A549 (cell line): Measurements from ENCODE around the gene TMIGD1. TPM values are rescaled to one million over a fixed set of nuclear protein-coding genes. Genes with fewer than 3 reads are reported as not detected.

Experiments
- ATAC-seq, 2 experiments: fragments of 200-7000 bp in 1 of 2; fragments of >200 bp in 1 of 2; cut with Nextera tagmentation in 1 of 2; cut with Tn5 transposase in 1 of 2; 3 replicates each; pipeline versions ENCODE4 v1.8.0 to v1.9.1; 2018 to 2020; ENCODE audit warnings: mild to moderate bottlenecking in 1 of 2, moderate library complexity in 1 of 2
- CTCF ChIA-PET: fragments of 300-600 bp; sonication (Branson Sonifier 250); formaldehyde crosslinking; extraction: SDS; loops from one replicate; lab custom pipeline; 2021; ENCODE audit warnings: antibody characterized with exemption, inconsistent platforms; lab: Yijun Ruan, JAX
- POLR2A ChIA-PET: fragments of 350-600 bp; formaldehyde crosslinking; extraction: SDS; loops from one replicate; lab custom pipeline; 2021; ENCODE audit warnings: antibody characterized with exemption, inconsistent platforms; lab: Yijun Ruan, JAX
- DNase-seq, 2 experiments: peaks; one replicate each; pipeline versions ENCODE4 v3.0.0 to v3.0.0-alpha.2; 2011 to 2016; ENCODE audit warnings: low read depth in 1 of 2, low spot score in 1 of 2
- FAIRE-seq: peaks from 2 replicates; lab custom pipeline; 2011; peaks lifted over from hg19 to GRCh38; lab: Jason Lieb, UNC
- H3K27ac ChIP-seq, 2 experiments: fragments of >200 bp; sonication (Bioruptor Twin); formaldehyde crosslinking; 3 replicates each; pipeline ENCODE4 v1.5.1; 2016 to 2017
- H3K4me1 ChIP-seq: fragments of >200 bp; sonication (Bioruptor Twin); formaldehyde crosslinking; 3 replicates; pipeline ENCODE4 v1.6.1; 2016
- H3K4me2 ChIP-seq: fragments of >200 bp; sonication (Bioruptor Twin); formaldehyde crosslinking; 3 replicates; pipeline ENCODE4 v1.6.1; 2016
- H3K4me3 ChIP-seq: fragments of >200 bp; sonication (Bioruptor Twin); formaldehyde crosslinking; 3 replicates; pipeline ENCODE4 v1.5.1; 2016
- H3K9me3 ChIP-seq: fragments of >200 bp; sonication (Bioruptor Twin); formaldehyde crosslinking; 3 replicates; pipeline ENCODE4 v1.6.1; 2016
- E2F6 ChIP-seq: IDR thresholded peaks from 2 replicates; pipeline ENCODE4 v1.6.1; 2012; ENCODE audit warnings: low read depth, borderline replicate concordance
- ESRRA ChIP-seq: fragments of 150-350 bp; IDR thresholded peaks from 2 replicates; pipeline ENCODE4 v1.6.1; 2014; ENCODE audit warnings: mild to moderate bottlenecking, low read length, borderline replicate concordance
- FOSB ChIP-seq: fragments of 250-450 bp; sonication (Bioruptor Pico); IDR thresholded peaks from 2 replicates; pipeline ENCODE4 v1.5.0; 2020; ENCODE audit warnings: mild to moderate bottlenecking, moderate library complexity
- GATA3 ChIP-seq: IDR thresholded peaks from 2 replicates; pipeline ENCODE4 v1.6.1; 2012; ENCODE audit warnings: borderline replicate concordance
- HMGXB4 ChIP-seq: fragments of 250-450 bp; sonication (Bioruptor Pico); IDR thresholded peaks from 2 replicates; pipeline ENCODE4 v1.5.0; 2021; ENCODE audit warnings: mild to moderate bottlenecking, moderate library complexity, borderline replicate concordance
- HOXB5 ChIP-seq: fragments of 250-450 bp; sonication (Bioruptor Pico); IDR thresholded peaks from 2 replicates; pipeline ENCODE4 v1.5.0; 2020; ENCODE audit warnings: mild to moderate bottlenecking, moderate library complexity
- JUNB ChIP-seq: fragments of >200 bp; sonication (Bioruptor Twin); formaldehyde crosslinking; IDR thresholded peaks from 2 replicates; pipeline ENCODE4 v1.6.1; 2016
- NPAS2 ChIP-seq: fragments of 250-450 bp; sonication (Bioruptor Pico); IDR thresholded peaks from 2 replicates; pipeline ENCODE4 v1.8.0; 2022; ENCODE audit warnings: mild to moderate bottlenecking, moderate library complexity, borderline replicate concordance
- PBX3 ChIP-seq: IDR thresholded peaks from 2 replicates; pipeline ENCODE4 v1.6.1; 2012
- POLR2AphosphoS2 ChIP-seq: conservative IDR thresholded peaks from 2 replicates; pipeline ENCODE4 v1.6.1; 2012; ENCODE audit warnings: low read length, improper control_type of control experiment, inconsistent platforms
- RAD21 ChIP-seq, 2 experiments: fragments of >200 bp in 1 of 2; sonication (Bioruptor Twin) in 1 of 2; formaldehyde crosslinking in 1 of 2; IDR thresholded peaks in 1 of 2; conservative IDR thresholded peaks in 1 of 2; 2 replicates in 1 of 2; 3 replicates in 1 of 2; pipeline ENCODE4 v1.6.1; 2012 to 2018; ENCODE audit warnings: inconsistent platforms in 1 of 2
- REST ChIP-seq: fragments of 200-600 bp; sonication (generic); IDR thresholded peaks from 2 replicates; pipeline ENCODE4 v1.6.1; 2016; ENCODE audit warnings: antibody characterized with exemption, mild to moderate bottlenecking, moderate library complexity
- RFX5 ChIP-seq: fragments of 450-650 bp; IDR thresholded peaks from 2 replicates; pipeline ENCODE4 v1.7.1; 2014; ENCODE audit warnings: antibody characterized with exemption, mild to moderate bottlenecking, moderate library complexity
- TFCP2L1 ChIP-seq: fragments of 250-450 bp; sonication (Bioruptor Pico); IDR thresholded peaks from 2 replicates; pipeline ENCODE4 v1.5.0; 2021; ENCODE audit warnings: mild to moderate bottlenecking
- ZC3H11A ChIP-seq: fragments of 450-650 bp; IDR thresholded peaks from 2 replicates; pipeline ENCODE4 v1.6.1; 2014; ENCODE audit warnings: antibody characterized with exemption, mild to moderate bottlenecking
- ZSCAN20 ChIP-seq: fragments of 250-450 bp; sonication (Bioruptor Pico); IDR thresholded peaks from 2 replicates; pipeline ENCODE4 v1.8.0; 2022; ENCODE audit warnings: mild to moderate bottlenecking, moderate library complexity
- WGBS: methylation state at CpG from one replicate; pipeline ENCODE4 v1.1.6; 2017; ENCODE audit errors: missing lambda C conversion rate; 5-methylcytosine and 5-hydroxymethylcytosine counted together
- polyA plus RNA-seq, 4 experiments: library from polyadenylated mRNA; depleted of rRNA in 3 of 4; stranded (reverse); fragments of >200 nt; fragmentation: RNase III in 1 of 4; extraction: RNeasy Plus Mini Kit Qiagen cat#74134 plus additional on column Dnase treatment in 1 of 4; gene quantifications; 2 replicates in 3 of 4; 3 replicates in 1 of 4; pipeline ENCODE4 v1.2.3, GENCODE V29; 2011 to 2017

The TMIGD1 gene
- polyA plus RNA-seq, 2 of the 4 experiments (the other 2 are of a cell fraction): not detected

DNA sequence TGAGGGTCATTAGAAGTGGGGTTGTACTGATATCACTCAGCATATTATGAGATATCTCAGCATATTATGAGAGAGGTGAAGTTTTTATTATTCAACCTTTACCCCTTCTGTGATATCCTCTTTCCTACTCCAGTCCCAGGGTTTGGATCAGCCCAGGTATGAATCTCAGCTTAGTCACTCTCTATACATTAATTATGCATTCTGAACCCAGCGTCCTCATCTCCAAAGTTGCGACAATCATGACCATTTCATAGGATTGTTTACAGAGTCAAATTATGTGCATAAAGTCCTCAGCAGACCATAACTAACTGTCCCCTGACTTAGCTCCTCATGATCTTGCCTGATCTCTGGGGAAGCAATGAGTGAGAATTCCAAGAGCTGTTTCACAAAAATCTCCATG lies 21.6 kb downstream of the TMIGD1 start:
- 28% methylated on average over 2 of the region's 2 CpGs for WGBS
- no peak for FAIRE-seq
- H3K4me2 ChIP-seq: no peak overlapping the region

GRCh38 chr17:30310562-30310961 lies 23.3 kb downstream of the TMIGD1 start:
- no peak for TF ChIP-seq FOSB (CRISPR knock-in tag)
- DNase-seq (no peak), FAIRE-seq (peak; percentile 63), ATAC-seq (no peak)
- WGBS: 93% methylated on average over 2 of the region's 2 CpGs
- Histone ChIP-seq H3K9me3 (no peaks in the 10 kb centered on the region), H3K27ac (no peak overlapping the region), H3K4me3 (no peak overlapping the region), H3K4me2 (no peak overlapping the region), H3K4me1 (peaks cover 6% of the 10 kb centered on the region; the same call in 2 of the 3 replicates)
- ChIA-PET CTCF (interaction anchor here (0.5 kb wide), 1 partner anchor 36 kb away, joined by 3 read pairs; no protein-coding TSS in a partner anchor), POLR2A (no interaction called here)

More for the DNA sequence above, 21.6 kb downstream of the TMIGD1 start:
- DNase-seq (no peak), ATAC-seq (no peak)
- ChIA-PET POLR2A (no interaction called here), CTCF (interaction anchor here (0.6 to 3.8 kb wide), 6 partner anchors 10 to 187 kb away, joined by 3 to 16 read pairs (median 4); partner anchors contain the start of gene BLMH)
- Histone ChIP-seq H3K9me3 (no peaks in the 10 kb centered on the region), H3K4me3 (no peak overlapping the region), H3K4me1 (peaks cover 6% of the 10 kb centered on the region; the same call in 2 of the 3 replicates), H3K27ac (no peak overlapping the region)
- TF ChIP-seq ZC3H11A (no peak), HOXB5 (no peak), REST (no peak), NPAS2 (CRISPR knock-in tag) (no peak), JUNB (no peak), PBX3 (no peak), POLR2AphosphoS2 (no peak)

DNA sequence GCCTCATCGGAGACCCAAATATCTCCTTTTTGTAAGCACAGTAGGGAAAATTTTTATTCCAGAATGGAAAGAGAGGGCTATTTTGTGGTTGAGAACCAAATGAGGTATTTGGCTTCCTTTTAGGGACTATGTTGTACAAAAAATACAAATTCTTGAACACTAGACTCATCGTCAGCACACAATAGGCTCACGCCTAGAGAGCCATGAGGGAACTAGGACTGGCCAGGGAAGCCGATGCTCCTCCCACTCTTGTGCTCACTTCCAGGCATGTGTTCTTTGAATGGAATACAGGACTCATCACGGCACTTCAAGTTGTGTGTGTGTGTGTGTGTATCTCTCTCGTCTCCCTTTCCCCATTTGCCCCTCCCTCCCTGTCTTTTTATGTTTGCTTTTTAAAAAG lies 24.3 kb downstream of the TMIGD1 start:
- TF ChIP-seq ZSCAN20 (no peak), GATA3 (no peak), E2F6 (no peak), RFX5 (no peak), ESRRA (no peak), TFCP2L1 (no peak), HMGXB4 (no peak), RAD21 (conservative IDR thresholded peaks at IDR 0.05 in 1 of 2, IDR thresholded peaks at IDR 0.05 in 1 of 2) (no peak)
- TF ChIP-seq, all 56 proteins: peak for 0
- ChIA-PET POLR2A (no interaction called here), CTCF (interaction anchor here (0.6 to 4.0 kb wide), 5 partner anchors 8 to 31 kb away, joined by 3 to 30 read pairs (median 4); no protein-coding TSS in a partner anchor)

More for the DNA sequence above, 24.3 kb downstream of the TMIGD1 start:
- WGBS: 90% methylated on average over 6 of the region's 6 CpGs
- no peak for ATAC-seq
- Histone ChIP-seq H3K4me3 (no peak overlapping the region), H3K4me2 (no peak overlapping the region), H3K27ac (no peak overlapping the region), H3K9me3 (no peaks in the 10 kb centered on the region), H3K4me1 (peaks cover 6% of the 10 kb centered on the region; the same call in 2 of the 3 replicates)
- no peak for DNase-seq
- FAIRE-seq: peak; percentile 23
